NCI-H2196 treated with DMSO at 0.1 percent for 48 hours (cell line): ENCODE data around the gene PPP1R13L.

Source experiments
- DNase-seq: peaks from one replicate; lab custom pipeline; 2025; ENCODE audit not compliant: unreplicated experiment; lab: John Stamatoyannopoulos, UW

PPP1R13L gene, protein sequence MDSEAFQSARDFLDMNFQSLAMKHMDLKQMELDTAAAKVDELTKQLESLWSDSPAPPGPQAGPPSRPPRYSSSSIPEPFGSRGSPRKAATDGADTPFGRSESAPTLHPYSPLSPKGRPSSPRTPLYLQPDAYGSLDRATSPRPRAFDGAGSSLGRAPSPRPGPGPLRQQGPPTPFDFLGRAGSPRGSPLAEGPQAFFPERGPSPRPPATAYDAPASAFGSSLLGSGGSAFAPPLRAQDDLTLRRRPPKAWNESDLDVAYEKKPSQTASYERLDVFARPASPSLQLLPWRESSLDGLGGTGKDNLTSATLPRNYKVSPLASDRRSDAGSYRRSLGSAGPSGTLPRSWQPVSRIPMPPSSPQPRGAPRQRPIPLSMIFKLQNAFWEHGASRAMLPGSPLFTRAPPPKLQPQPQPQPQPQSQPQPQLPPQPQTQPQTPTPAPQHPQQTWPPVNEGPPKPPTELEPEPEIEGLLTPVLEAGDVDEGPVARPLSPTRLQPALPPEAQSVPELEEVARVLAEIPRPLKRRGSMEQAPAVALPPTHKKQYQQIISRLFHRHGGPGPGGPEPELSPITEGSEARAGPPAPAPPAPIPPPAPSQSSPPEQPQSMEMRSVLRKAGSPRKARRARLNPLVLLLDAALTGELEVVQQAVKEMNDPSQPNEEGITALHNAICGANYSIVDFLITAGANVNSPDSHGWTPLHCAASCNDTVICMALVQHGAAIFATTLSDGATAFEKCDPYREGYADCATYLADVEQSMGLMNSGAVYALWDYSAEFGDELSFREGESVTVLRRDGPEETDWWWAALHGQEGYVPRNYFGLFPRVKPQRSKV

DNA sequence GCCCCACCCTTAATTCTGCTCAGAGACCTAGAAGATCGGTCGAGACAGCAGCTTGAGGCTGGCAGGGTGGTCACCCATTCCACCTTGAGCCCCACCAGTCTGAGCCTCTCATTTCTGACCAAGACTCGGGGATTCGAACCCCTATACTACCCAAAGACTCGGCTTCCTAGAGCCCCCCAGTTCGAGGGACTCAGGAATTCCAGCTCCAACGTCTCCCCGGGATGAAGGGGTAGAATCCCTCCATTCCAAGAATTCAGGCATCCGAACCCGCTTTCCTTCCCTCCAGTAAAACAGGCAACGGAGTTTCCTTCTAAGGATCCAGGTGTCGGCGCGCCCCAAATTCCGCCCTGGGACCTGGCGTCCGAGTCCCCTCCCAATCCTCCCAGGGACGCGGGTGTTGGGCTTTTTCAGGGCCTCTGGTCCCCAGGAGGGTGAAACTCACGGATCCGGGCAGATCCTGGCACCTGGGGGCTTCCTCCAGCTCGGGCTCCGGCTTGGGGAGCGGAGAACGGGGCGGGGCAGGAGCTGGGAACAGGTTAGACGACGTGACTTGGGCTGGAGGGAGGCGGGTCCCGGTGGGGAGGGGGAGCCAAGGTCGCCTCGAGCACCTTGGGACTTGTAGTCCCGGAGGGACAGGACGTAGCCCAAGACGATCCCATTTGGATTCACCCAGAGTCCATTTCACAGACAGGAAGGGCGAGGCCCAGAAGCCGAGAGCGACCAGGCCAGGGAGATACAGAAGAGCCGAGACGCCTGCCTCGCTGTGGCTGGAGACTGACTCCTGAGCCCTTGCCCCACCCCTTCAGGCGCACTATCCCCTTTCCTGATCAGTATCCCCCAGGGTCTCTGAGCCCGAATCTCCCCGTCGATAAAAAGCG lies at the start of gene PPP1R13L:
Gene PPP1R13L (minus strand): TSS at position 513 of the 878 bp plus-strand sequence. CDS start 6,751 bp downstream, outside the sequence.
- peak; percentile 57 for DNase-seq

DNA sequence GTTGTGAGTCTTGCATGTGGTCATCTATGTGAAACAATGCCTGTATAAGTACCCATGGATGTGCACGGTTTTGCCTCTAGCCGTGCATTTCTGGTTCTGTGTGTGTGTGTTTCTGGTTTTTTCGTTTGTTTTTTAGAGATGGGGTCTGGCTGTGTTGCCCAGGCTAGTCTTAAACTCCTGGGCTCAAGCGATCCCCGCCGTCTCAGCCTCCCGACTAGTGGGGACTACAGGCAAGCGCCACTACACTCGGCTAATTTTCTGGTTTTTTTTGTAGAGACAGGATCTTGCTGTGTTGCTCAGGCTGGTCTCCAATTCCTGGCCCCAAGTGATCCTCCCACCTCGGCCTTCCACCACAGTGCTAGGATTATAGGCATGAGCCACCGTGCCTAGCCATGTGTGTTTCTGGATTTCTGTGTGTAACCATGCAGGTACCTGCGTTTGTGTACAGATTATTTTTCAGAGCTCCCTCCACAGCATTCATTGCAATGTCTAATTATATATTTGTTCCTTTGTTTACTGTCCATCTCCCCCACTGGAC lies 47.0 kb upstream of the PPP1R13L start:
- DNase-seq, result no peak

DNA sequence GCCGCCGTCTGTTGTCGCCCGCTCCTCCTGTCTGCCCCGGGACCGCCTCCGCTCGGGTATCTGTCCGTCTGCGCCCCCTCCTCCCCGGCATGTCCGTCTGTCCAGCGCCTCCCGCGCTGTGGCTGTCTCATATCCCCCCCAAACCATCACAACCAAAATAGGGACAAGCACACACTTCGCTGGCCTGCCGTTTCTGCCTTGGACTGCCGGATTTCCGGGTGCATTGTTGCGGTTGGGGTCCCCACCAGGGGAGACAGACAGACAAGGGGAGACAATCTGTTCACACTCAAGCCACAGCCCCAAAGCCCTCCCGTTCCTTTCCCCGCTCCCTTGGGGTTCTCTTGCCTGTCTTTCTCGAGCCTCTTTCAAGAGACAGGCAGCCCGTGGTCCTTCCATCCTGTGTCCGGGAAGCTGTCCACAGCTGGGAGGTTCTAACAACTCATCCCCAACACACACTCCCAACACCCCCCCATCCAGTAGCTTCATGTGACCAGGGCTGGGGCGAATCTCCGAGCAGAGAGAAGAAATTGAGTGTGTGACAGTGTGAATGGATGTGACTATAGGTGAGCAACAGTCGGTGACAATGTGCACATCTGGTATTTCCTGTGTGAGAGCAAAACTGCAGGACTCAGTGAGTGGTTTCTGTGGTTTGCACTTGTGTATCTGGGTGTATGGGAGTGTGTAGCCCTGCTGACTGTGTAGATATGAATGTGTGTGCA lies 46.4 kb upstream of the PPP1R13L start:
- no peak for DNase-seq

DNA sequence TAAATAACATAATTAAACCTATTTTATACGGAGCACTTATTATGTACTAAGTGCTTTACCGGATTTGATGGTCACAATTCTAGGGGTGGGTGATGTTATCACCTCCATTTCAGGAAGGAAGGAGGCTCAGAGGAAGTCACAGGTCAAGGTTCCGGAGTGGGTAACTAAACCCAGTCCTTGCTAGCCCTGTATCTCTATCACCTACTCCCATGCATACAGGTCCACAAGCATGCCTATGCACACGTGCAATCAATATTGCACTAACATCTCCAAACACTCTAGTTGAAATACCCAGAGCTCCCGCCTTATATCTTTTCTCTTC lies 45.1 kb upstream of the PPP1R13L start:
- no peak for DNase-seq

DNA sequence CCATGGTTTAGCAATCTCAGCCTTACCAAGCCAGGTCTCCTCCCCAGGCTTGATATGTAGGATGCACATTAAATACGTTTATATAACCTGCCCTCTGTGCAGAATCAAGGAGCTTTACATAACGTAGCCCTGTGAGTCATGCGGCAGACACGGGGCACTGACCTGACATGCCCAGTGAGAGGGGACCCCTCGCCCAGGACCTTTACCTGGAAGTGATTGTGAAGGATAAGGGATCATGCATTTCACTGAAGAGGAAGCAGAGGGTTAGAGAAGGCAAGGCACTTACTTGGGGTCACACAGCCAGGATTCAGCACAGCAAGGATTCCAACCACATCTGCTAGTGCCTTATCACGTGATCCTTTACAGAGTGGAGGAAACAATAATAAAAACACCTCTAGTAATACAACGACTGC lies 44.0 kb upstream of the PPP1R13L start:
- DNase-seq, result no peak

DNA sequence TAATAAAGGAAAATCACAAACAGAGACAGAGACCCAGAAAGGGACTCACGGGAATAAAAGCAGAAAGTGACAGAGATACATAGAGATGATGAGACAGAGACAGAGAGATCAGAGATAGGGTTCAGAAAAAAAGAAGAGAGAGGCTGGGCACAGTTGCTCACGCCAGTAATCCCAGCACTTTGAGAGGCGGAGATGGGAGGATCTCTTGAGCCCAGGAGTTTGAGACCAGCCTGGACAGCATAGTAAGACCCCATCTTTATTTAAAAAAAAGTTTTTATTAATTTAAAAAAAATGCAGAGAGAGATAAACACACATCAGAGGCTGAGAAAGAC lies 43.5 kb upstream of the PPP1R13L start:
- DNase-seq, result no peak

DNA sequence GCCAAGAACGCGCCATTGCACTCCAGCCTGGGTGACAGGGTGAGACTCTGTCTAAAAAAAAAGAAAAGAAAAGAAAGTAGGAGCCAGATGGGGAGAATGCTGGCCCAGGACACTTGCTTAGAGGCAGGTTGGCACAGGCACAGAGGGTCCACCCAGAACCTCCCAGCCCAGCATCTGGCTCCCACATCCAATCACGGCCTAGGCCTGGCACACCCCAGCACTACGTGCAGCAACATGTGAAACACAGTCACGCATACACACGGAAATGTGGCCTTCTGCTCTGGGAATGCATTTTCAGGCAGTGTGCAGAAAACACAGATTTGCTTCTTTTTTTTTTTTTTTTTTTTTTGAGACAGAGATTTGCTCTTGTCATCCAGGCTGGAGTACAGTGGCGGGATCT lies 42.1 kb upstream of the PPP1R13L start:
- no peak for DNase-seq

DNA sequence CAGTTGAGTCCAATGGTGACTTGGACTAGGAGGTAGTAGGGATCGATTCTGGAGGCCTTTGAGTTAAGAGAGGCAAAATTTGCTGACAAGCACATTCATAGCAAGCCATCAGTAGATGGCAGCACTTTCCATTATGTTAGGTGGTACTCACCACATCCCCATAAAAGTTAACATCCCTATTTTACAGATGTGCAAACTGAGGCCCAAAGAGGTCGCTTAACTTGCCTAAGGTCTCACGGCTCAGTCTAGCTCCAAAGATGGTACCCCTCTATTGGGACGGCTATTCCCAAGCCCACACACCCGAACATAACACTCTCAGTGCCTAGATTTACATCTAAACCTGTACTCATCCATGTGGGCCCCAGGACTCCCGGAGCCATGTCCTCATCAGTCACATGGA lies 41.4 kb upstream of the PPP1R13L start:
- DNase-seq, result no peak

DNA sequence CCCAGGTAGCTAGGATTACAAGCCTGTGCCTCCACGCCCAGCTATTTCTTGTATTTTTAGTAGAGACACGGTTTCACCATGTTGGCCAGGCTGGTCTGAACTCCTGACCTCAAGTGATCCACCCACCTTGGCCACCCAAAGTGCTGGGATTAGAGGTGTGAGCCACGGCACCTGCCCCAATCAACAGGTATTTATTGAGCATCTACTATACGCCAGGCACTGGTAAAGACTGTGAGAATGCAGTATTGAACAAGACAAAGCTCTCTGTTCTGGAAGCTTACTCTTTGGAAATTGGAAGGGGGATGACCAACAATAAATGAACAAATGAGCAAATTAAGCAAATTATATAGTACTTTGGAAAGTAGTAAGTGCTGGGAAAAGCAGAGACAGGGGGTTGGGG lies 40.3 kb upstream of the PPP1R13L start:
- no peak for DNase-seq

DNA sequence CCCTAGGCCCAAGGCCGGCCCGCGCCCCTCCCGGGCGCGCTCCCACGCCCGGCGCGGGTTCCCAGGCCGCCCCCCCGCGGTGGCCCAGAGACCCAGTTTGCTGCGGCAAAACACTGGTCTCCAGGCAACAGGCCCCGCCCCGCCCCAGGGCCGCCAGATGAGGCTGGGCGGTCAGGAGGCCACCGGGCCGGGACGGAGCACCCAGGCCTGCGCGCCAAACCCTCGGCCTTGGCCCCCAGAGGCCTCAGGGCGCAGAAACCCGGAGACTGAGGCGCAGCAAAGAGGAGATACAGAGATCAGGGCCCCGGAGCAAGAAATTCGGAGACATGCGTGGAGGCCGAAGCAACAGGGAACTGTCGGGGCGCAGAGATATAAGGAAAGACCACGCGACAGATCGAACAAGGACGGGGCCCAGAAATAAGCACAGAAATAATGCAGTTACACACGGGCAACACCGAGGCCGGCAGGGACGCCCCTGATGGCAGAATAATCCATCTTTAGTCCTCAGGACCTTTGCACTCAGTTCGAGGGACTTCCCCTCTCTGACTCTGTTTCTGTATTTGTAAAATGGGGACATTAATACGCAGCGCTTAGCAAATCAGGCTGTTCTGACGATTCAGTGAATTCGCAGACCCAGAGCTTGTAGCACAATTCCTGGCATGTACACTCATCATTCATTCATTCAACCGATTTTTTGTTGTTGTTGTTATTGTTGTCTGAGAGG lies 39.6 kb upstream of the PPP1R13L start:
- DNase-seq, result peak; percentile 52

DNA sequence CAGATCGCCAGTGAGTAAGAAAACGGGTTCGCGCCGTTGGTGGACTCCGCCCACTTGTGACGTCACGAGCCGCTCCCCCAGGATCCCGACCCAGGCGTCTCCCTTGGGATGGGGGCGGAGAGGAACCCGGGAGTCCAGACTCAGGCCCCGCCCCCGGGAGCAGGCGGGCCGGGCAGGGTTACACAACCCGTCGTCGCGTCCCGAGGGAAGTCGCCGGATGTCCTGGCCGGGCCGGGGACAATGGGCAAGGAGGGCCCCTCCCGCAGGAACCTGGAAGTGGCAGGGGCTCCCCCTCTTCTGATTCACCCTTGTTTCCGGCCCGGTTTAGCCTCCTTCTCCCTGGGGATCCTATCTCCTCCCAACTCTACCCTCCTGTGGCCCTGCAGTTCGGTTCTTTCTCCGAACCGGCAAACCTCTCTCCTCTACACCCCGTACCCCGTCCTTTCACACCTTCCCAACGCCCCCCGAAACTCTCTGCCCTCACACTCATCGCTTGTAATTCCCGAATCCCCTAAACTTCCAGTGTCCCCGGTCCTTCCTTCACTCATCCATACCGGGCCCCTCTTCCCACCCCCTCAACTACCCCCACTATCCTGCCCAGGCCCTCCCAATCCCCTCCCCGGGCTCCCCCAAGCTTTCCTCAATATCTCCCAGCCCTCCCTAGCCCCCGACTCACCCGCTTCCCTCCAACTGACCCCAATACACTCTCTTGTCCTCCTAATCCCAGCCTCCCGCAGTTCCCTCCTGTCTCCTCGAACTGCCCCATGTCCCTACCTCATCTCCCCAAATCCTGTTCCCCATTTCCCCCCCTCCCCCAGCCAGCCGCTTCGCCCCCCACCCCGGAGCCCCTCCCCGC lies 38.8 kb upstream of the PPP1R13L start:
- peak; percentile 74 for DNase-seq

DNA sequence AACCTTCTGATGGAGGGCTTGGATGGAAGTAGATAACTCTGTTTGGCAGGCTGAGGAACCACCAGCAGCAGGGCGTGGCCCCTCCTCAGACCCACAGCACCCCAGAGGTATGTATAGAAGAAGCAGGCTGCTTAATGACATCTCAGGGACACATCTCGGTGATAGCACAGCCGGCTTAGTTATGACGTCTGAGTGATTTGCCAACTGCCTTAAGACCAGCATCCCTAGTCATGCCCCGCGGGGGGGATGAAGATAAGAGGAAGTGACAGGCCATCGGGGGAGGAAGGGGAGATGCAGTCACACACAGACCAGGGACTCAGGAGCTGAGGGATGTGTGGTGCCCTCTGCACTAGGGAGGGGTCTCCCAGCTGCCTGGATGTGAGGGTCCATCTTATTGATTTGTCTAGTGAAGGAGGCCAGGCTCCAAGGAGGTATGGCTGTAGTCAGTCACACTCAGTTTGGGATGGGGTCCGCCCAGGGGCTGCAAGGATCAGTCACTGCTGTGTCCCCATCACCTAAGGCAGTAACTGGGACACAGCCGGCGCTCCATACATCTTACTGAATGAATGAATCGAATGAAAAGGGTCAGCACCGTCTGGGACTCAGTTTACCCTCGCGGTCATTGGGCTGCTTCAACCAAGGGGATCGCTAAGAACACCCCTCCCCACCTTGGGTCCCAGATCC lies 38.1 kb upstream of the PPP1R13L start:
- no peak for DNase-seq

DNA sequence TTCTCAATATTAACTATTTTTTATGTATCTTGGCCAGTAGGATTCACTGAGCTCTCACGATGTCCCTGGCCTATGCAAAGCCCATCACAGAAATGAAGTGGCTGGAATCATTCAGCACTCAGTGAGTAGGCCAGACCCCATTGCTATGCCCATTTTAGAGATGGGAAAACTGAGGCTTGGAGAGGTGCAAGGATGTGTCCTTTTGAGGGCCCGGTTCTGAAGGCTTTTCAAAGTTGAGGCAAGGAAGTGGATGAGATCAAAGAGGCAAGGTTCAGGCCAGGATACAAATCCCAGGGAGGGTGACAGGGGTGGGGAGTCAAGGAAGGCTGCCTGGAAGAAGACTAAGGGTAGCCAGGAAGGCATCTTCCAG lies 37.5 kb upstream of the PPP1R13L start:
- DNase-seq, result no peak

DNA sequence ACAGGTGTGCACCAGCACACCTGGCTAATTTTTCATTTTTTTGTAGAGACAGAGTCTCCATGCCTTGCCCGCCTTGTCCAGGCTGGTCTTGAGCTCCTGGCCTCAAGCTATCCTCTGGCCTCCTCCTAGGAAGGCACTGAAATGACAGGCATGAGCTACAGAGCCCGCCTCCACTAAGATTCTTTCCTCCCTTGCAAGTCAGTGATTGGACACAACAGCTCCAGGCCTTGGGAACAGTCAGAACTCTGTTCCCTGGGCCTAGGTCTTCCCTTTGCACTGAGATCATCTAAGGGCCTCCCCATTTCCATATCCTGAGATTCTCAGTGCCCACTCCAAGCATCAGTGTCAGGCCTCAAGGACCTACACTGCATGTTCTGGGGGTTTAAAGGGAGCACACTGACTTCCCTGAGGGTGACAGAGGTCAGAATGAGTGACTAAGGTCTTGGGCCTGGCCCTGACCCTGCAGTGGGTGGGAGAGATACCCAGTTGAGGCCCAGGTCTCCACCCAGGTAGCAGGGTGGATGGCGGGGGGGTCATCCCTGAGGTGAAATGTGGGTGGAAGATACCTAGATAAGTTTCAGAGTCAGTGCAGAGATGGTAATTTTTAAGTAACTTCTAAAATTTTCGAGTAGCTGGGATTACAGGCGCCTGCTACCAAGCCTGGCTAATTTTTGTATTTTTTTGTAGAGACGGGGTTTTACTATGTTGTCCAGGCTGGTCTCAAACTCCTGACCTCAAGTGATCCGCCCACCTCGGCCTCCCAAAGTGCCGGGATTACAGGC lies 36.2 kb upstream of the PPP1R13L start:
- no peak for DNase-seq

DNA sequence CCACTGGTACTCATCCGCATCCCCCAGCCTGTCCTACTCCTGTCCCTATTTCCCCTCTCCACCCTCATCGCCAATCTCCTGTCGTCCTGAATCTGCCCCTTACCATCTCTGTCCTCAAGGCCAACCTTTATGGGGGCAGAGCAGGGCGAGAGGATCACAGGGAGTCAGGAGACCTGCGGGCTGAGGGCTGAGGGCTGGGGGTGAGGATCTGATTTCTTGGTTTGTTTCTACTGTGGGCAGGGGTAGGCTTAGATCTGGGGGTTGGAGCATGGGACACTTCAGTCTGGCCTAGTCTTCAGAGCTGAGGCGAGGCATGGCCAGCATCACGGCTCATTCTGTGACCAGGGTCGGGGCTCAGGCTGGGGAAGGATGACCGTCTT lies 35.4 kb upstream of the PPP1R13L start:
- DNase-seq, result no peak

DNA sequence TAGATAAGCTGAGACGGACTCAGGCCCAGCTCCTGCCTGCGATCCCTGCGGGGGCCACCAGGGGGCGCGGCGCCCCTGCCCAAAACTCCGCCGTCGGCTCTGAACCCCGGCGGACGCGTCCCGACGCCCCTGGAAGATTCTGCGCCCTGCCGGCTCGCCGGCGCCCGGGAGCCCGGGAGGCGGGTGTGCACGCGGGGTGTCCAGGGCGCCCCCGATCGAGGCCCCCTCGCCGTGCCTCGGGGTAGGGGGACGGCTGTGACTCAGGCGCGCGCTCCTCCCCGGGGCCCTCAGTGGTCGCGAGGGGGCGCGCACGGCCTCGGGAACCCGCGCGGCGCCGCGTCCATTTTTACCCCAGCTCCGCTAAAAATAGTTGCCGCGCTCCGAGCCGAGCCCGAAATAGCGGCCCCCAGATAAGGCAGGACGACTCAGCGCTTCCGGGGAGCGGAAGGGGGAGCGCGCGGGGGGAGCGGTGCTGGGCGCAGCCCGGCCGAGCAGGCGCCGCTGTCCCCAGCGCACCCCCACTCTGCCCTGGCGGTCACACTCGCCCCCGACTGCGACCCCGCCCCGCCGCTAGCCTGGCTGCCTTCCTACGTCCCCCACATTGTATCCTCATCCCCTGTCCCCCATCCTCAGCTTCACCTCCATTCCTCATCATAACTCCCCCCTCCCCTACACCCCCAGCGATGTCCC lies 34.8 kb upstream of the PPP1R13L start:
- DNase-seq, result peak; percentile 59

DNA sequence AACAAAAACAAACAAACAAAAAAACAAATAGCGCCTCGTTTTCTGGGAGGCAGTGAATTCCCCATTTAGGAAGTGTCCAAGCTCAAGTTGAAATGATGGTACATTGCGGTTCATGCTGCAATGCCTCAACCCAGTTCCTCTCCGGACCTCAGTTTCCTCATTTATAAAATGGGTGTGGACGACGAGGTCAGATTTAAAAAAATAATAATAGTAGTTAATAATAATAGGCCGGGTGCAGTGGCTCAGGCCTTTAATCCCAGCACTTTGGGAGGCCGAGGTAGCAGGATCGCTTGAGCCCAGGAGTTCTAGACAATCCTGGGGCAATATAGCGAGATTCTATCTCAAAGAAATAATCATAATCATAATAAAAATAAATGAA lies 34.3 kb upstream of the PPP1R13L start:
- no peak for DNase-seq
